ENCODE data around the gene VAC14.

VAC14 gene

GRCh38 chr16:70777496-70777895 lies 23.5 kb downstream of the VAC14 start:
- Mint-ChIP-seq H3K27me3 (no peaks in the 10 kb centered on the region), H3K36me3 (ENCODE audit: low read depth) (peaks cover 90% of the 10 kb centered on the region), H3K4me3 (no peak overlapping the region), H3K27ac (peak overlapping the region; percentile 2), H3K4me1 (ENCODE audit: low read depth) (no peaks in the 10 kb centered on the region), H3K9me3 (no peaks in the 10 kb centered on the region)
- no peak for DNase-seq

GRCh38 chr16:70775399-70775798 lies 25.6 kb downstream of the VAC14 start:
- DNase-seq: no peak
- H3K27ac Mint-ChIP-seq: no peak overlapping the region
- peaks cover 87% of the 10 kb centered on the region for H3K36me3 Mint-ChIP-seq (ENCODE audit: low read depth)
- no peaks in the 10 kb centered on the region for H3K27me3 Mint-ChIP-seq
- no peaks in the 10 kb centered on the region for H3K9me3 Mint-ChIP-seq
- no peak overlapping the region for H3K4me3 Mint-ChIP-seq
- H3K4me1 Mint-ChIP-seq (ENCODE audit: low read depth): no peaks in the 10 kb centered on the region

DNA sequence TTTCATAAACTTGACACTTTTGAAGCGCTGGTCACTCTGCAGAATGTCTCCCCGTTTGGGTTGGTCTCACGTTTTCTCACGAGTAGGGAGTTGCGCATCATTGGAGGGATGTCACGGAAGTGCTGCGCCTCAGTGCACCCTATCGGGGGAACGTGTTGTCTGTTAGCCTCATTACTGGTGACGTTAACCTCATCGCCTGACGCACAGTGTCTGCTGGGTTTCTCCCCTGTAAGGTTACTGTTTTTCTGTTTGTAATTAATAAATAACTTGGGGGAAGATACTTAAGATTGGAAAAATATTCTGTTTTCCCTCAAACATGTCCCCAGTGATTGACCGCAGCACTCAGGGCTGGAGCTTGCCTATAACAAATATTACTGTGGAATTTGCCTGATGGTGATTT lies 26.7 kb downstream of the VAC14 start:
- H3K4me1 Mint-ChIP-seq (ENCODE audit: low read depth): no peaks in the 10 kb centered on the region
- H3K27me3 Mint-ChIP-seq: no peaks in the 10 kb centered on the region
- no peak overlapping the region for H3K4me3 Mint-ChIP-seq
- DNase-seq: no peak
- H3K36me3 Mint-ChIP-seq (ENCODE audit: low read depth): peaks cover 87% of the 10 kb centered on the region
- H3K27ac Mint-ChIP-seq: no peak overlapping the region
- H3K9me3 Mint-ChIP-seq: no peaks in the 10 kb centered on the region

GRCh38 chr16:70772493-70772892 lies 28.5 kb downstream of the VAC14 start:
- Mint-ChIP-seq H3K36me3 (ENCODE audit: low read depth) (peaks cover 83% of the 10 kb centered on the region), H3K27ac (no peak overlapping the region), H3K9me3 (no peaks in the 10 kb centered on the region), H3K4me1 (ENCODE audit: low read depth) (no peaks in the 10 kb centered on the region), H3K4me3 (no peak overlapping the region), H3K27me3 (no peaks in the 10 kb centered on the region)
- DNase-seq: no peak

- peak; percentile 77 for DNase-seq
- H3K9me3 Mint-ChIP-seq: no peaks in the 10 kb centered on the region
- H3K36me3 Mint-ChIP-seq (ENCODE audit: low read depth): peaks cover 87% of the 10 kb centered on the region
- H3K4me3 Mint-ChIP-seq: no peak overlapping the region
- H3K27me3 Mint-ChIP-seq: no peaks in the 10 kb centered on the region
- no peaks in the 10 kb centered on the region for H3K4me1 Mint-ChIP-seq (ENCODE audit: low read depth)
- H3K27ac Mint-ChIP-seq: no peak overlapping the region
Measured at GRCh38 chr16:70770626-70771552, 30.1 kb downstream of the VAC14 start.

DNA sequence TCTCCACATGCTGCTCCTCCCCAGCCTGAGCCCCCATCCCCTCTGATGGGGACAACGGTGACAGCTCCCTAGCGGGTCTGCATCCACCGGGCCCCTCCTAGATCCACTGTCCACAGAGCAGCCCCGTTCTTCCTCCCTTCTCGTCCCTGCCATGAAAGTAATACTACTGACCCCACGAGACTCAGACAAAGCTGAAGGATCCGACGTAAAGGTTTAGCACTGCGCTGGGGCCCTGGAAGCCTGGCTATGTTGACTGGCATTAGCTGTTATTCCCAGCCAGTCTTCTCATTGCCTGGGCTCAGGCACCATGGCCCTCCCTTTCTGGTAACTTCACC lies 30.7 kb downstream of the VAC14 start:
- Mint-ChIP-seq H3K4me1 (ENCODE audit: low read depth) (no peaks in the 10 kb centered on the region), H3K27ac (no peak overlapping the region), H3K36me3 (ENCODE audit: low read depth) (peaks cover 85% of the 10 kb centered on the region), H3K9me3 (no peaks in the 10 kb centered on the region), H3K27me3 (no peaks in the 10 kb centered on the region), H3K4me3 (no peak overlapping the region)
- no peak for DNase-seq

DNA sequence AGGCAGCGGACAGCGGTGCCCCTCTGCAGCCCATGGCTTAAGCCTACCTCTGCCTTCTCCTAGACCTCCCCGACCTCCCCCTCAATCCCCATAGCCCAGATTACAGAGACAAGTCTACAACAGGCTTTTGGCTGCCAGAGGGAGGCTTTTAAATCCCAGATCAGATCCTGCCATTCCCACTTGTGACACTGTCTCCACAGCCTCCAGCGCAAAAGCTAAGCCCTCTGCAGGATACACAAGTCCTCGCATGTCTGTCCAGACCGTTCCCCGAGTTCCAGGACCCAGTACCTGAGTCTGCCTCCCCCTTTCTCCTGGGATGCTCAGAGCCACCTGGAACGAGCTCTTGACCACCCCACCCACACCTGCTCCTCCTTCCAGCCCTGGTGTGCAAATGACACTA lies 31.2 kb downstream of the VAC14 start:
- Mint-ChIP-seq H3K4me3 (no peak overlapping the region), H3K27ac (no peak overlapping the region), H3K27me3 (no peaks in the 10 kb centered on the region), H3K36me3 (ENCODE audit: low read depth) (peaks cover 86% of the 10 kb centered on the region), H3K4me1 (ENCODE audit: low read depth) (no peaks in the 10 kb centered on the region), H3K9me3 (no peaks in the 10 kb centered on the region)
- DNase-seq: no peak

DNA sequence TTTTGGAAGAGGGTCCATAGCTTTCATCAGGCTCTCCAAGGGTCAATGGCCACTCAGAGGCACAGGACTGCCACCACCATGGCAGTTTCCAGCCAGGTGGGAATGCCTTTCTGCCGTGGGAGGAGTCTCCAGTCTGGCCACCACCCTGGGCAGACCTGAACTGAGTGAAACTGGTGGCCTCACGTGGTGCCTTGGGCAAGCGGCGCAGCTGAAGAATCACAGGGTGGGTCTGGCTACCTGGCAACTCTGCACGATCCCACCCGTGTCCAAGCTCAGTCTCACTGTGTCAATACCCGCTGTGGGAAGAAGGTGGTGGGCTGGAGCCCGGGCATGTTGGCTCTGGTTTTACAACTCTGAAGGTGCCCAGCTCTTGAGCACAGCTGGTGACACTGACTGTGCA lies 31.8 kb downstream of the VAC14 start:
- Mint-ChIP-seq H3K9me3 (no peaks in the 10 kb centered on the region), H3K27me3 (no peaks in the 10 kb centered on the region), H3K36me3 (ENCODE audit: low read depth) (peaks cover 89% of the 10 kb centered on the region), H3K4me3 (no peak overlapping the region), H3K27ac (no peak overlapping the region), H3K4me1 (ENCODE audit: low read depth) (no peaks in the 10 kb centered on the region)
- no peak for DNase-seq

GRCh38 chr16:70768203-70768580 lies 32.8 kb downstream of the VAC14 start:
- Mint-ChIP-seq H3K4me1 (ENCODE audit: low read depth) (no peaks in the 10 kb centered on the region), H3K27me3 (no peaks in the 10 kb centered on the region), H3K27ac (no peak overlapping the region), H3K36me3 (ENCODE audit: low read depth) (peaks cover 86% of the 10 kb centered on the region), H3K4me3 (no peak overlapping the region), H3K9me3 (no peaks in the 10 kb centered on the region)
- no peak for DNase-seq

- H3K4me1 Mint-ChIP-seq (ENCODE audit: low read depth): no peaks in the 10 kb centered on the region
- peak overlapping the region; percentile 4 for H3K27ac Mint-ChIP-seq
- DNase-seq: no peak
- peaks cover 85% of the 10 kb centered on the region for H3K36me3 Mint-ChIP-seq (ENCODE audit: low read depth)
- no peaks in the 10 kb centered on the region for H3K9me3 Mint-ChIP-seq
- H3K27me3 Mint-ChIP-seq: no peaks in the 10 kb centered on the region
- no peak overlapping the region for H3K4me3 Mint-ChIP-seq
Measured at GRCh38 chr16:70767377-70768202, 33.4 kb downstream of the VAC14 start.

- H3K27ac Mint-ChIP-seq: no peak overlapping the region
- H3K36me3 Mint-ChIP-seq (ENCODE audit: low read depth): peaks cover 85% of the 10 kb centered on the region
- no peaks in the 10 kb centered on the region for H3K4me1 Mint-ChIP-seq (ENCODE audit: low read depth)
- no peak overlapping the region for H3K4me3 Mint-ChIP-seq
- H3K9me3 Mint-ChIP-seq: no peaks in the 10 kb centered on the region
- no peak for DNase-seq
- H3K27me3 Mint-ChIP-seq: no peaks in the 10 kb centered on the region
Measured at GRCh38 chr16:70766658-70767057, 34.3 kb downstream of the VAC14 start.

GRCh38 chr16:70766176-70766575 lies 34.8 kb downstream of the VAC14 start:
- Mint-ChIP-seq H3K4me1 (ENCODE audit: low read depth) (no peaks in the 10 kb centered on the region), H3K27me3 (no peaks in the 10 kb centered on the region), H3K27ac (no peak overlapping the region), H3K36me3 (ENCODE audit: low read depth) (peaks cover 87% of the 10 kb centered on the region), H3K4me3 (no peak overlapping the region), H3K9me3 (no peaks in the 10 kb centered on the region)
- DNase-seq: no peak

DNA sequence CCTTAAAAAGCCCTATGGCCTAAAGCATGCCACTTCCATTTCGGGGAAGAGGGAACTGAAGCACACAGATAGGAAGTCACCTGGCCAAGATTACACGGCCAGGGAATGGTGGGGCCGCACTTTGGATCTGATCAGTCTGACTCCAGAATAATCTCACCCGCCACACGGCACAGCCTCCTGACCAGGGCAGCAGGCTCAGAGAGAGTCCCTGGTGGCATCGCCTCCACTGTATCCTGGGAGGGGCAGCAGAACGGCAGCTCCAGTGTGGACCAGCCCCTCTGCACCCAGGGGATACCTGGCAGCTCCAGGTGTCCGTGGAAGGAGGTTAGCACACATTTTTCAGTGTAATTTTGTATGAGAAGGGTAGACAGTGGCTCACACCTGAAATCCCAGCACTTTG lies 35.5 kb downstream of the VAC14 start:
- no peak overlapping the region for H3K27ac Mint-ChIP-seq
- H3K9me3 Mint-ChIP-seq: no peaks in the 10 kb centered on the region
- H3K36me3 Mint-ChIP-seq (ENCODE audit: low read depth): peaks cover 84% of the 10 kb centered on the region
- no peaks in the 10 kb centered on the region for H3K27me3 Mint-ChIP-seq
- H3K4me3 Mint-ChIP-seq: no peak overlapping the region
- H3K4me1 Mint-ChIP-seq (ENCODE audit: low read depth): peaks cover 3% of the 10 kb centered on the region
- DNase-seq: no peak

GRCh38 chr16:70764632-70765031 lies 36.3 kb downstream of the VAC14 start:
- H3K27ac Mint-ChIP-seq: no peak overlapping the region
- no peaks in the 10 kb centered on the region for H3K27me3 Mint-ChIP-seq
- DNase-seq: no peak
- H3K36me3 Mint-ChIP-seq (ENCODE audit: low read depth): peaks cover 84% of the 10 kb centered on the region
- H3K4me1 Mint-ChIP-seq (ENCODE audit: low read depth): peaks cover 5% of the 10 kb centered on the region
- H3K4me3 Mint-ChIP-seq: no peak overlapping the region
- H3K9me3 Mint-ChIP-seq: no peaks in the 10 kb centered on the region

DNA sequence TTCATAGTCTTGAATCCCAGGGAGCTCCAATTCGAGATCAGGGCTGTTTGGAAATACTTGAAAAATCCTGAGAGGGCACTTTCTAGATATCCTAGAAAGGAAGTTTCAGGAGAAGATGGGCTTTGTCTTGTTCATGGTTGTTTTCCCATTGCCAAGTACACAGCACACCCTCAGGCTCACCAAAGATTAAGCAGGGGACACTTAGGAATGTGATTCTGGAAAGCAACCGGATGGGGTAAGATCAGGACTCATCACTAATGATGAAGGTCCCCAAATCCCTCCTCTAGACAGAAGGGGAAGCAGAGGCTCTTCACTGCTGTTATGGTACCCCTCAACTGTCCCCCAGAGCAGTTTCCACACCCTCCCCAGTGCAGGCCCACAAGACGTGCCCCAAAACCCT lies 40.7 kb downstream of the VAC14 start:
- DNase-seq: no peak
- H3K27ac Mint-ChIP-seq: peak overlapping the region; percentile 58
- H3K36me3 Mint-ChIP-seq (ENCODE audit: low read depth): peaks cover 87% of the 10 kb centered on the region
- no peaks in the 10 kb centered on the region for H3K9me3 Mint-ChIP-seq
- no peaks in the 10 kb centered on the region for H3K27me3 Mint-ChIP-seq
- no peak overlapping the region for H3K4me3 Mint-ChIP-seq
- H3K4me1 Mint-ChIP-seq (ENCODE audit: low read depth): peaks cover 5% of the 10 kb centered on the region
